Natural killer cell (primary cell): Measurements from ENCODE around the gene ZNF621. TPM values are rescaled to one million over a fixed set of nuclear protein-coding genes. Genes with fewer than 3 reads are reported as not detected.
A peak's percentile ranks its signal among the peaks of the same experiment; 100 is the strongest.

Experiments
- ATAC-seq, 3 donors: fragments of 150-1000 bp in 2 of 3; fragments of 200-7000 bp in 1 of 3; cut with Tn5 transposase; 1 replicate in 1 of 3; 2 replicates in 2 of 3; pipeline ENCODE4 v1.10.0; 2021; ENCODE audit warnings: mild to moderate bottlenecking in 2 of 3, moderate library complexity in 2 of 3
- DNase-seq, 2 donors: peaks; one replicate each; pipeline versions ENCODE4 v3.0.0 to v3.0.0-alpha.2; 2013 to 2021; ENCODE audit warnings: mixed read lengths in 1 of 2
- H3K27ac ChIP-seq: one replicate; pipeline ENCODE4 v1.5.1; 2013; ENCODE audit warnings: mild to moderate bottlenecking, low read length
- H3K27me3 ChIP-seq: one replicate; pipeline ENCODE4 v1.6.1; 2013; ENCODE audit warnings: low read length; ENCODE audit not compliant: control insufficient read depth, insufficient read depth
- H3K36me3 ChIP-seq: one replicate; pipeline ENCODE4 v1.6.1; 2013; ENCODE audit warnings: low read length; ENCODE audit not compliant: control insufficient read depth, insufficient read depth
- H3K4me1 ChIP-seq: one replicate; pipeline ENCODE4 v1.6.1; 2013; ENCODE audit warnings: low read length; ENCODE audit not compliant: control insufficient read depth, insufficient read depth
- H3K4me3 ChIP-seq: one replicate; pipeline ENCODE4 v1.5.1; 2013; ENCODE audit warnings: low read length
- H3K9me3 ChIP-seq: one replicate; pipeline ENCODE4 v1.6.1; 2013; ENCODE audit warnings: low read length; ENCODE audit not compliant: control insufficient read depth, insufficient read depth
- H3K27ac Mint-ChIP-seq, 2 donors: one replicate each; pipeline ENCODE4 v1.8.0; 2022; ENCODE audit warnings: mild to moderate bottlenecking in 2 of 2, mixed read lengths in 2 of 2, moderate library complexity in 1 of 2
- H3K27me3 Mint-ChIP-seq, 2 donors: one replicate each; pipeline ENCODE4 v1.8.0; 2022; ENCODE audit warnings: low read depth in 2 of 2, mixed read lengths in 2 of 2
- H3K36me3 Mint-ChIP-seq: one replicate; pipeline ENCODE4 v1.8.0; 2022; ENCODE audit warnings: mixed read lengths
- H3K4me1 Mint-ChIP-seq, 2 donors: one replicate each; pipeline ENCODE4 v1.8.0; 2022; ENCODE audit warnings: mixed read lengths in 2 of 2
- H3K4me3 Mint-ChIP-seq: one replicate; pipeline ENCODE4 v1.8.0; 2022; ENCODE audit warnings: mild to moderate bottlenecking, moderate library complexity, mixed read lengths
- H3K9me3 Mint-ChIP-seq, 2 donors: one replicate each; pipeline ENCODE4 v1.8.0; 2022; ENCODE audit warnings: mixed read lengths in 2 of 2
- CTCF ChIP-seq: fragments of 200-600 bp; IDR thresholded peaks from one replicate; pipeline ENCODE4 v1.8.0; 2022; ENCODE audit warnings: antibody characterized with exemption
- WGBS: methylation state at CpG from one replicate; pipeline ENCODE4 v1.1.7; 2013; ENCODE audit warnings: missing lambda C conversion rate; ENCODE audit not compliant: insufficient coverage; 5-methylcytosine and 5-hydroxymethylcytosine counted together
- intact Hi-C: fragments of 100-400 bp; cut with micrococcal nuclease; formaldehyde crosslinking; loops from one replicate; pipeline ENCODE4 v1.14.2; 2022
- total RNA-seq, 4 donors: library from RNA; stranded (reverse); fragments of 120-200 nt in 1 of 4; gene quantifications; one replicate each; pipeline versions ENCODE4 v1.2.3 to v1.2.4, GENCODE V29; 2013 to 2022

Gene ZNF621
- total RNA-seq, 3 donors from 2014 or later (not counting 1 experiment from before 2014, with no cell fraction given), result 27.7 to 33.5 (median 31.0) TPM

- Histone ChIP-seq H3K4me1 (no peaks in the 10 kb centered on the region), H3K9me3 (no peaks in the 10 kb centered on the region), H3K27ac (no peak overlapping the region), H3K36me3 (no peaks in the 10 kb centered on the region), H3K27me3 (no peaks in the 10 kb centered on the region), H3K4me3 (no peak overlapping the region)
- H3K4me3 Mint-ChIP-seq, result no peak overlapping the region
- no peak for TF ChIP-seq CTCF
- peaks cover 0 to 13% of the 10 kb centered on the region in 2 donors for H3K4me1 Mint-ChIP-seq
- intact Hi-C loops, result loop anchor here (5.0 to 10.0 kb wide), 2 partner anchors 255 to 1612 kb away; no protein-coding TSS in a partner anchor
- DNase-seq (no peak), ATAC-seq (no peak)
- H3K36me3 Mint-ChIP-seq, result no peaks in the 10 kb centered on the region
- WGBS, result 70% methylated on average over 2 of the region's 2 CpGs
- H3K27ac Mint-ChIP-seq, result no peak overlapping the region
- peaks cover 8 to 13% of the 10 kb centered on the region in 2 donors for H3K27me3 Mint-ChIP-seq
- H3K9me3 Mint-ChIP-seq, result no peaks in the 10 kb centered on the region
Observed at GRCh38 chr3:40582401-40583027, 57.8 kb downstream of the ZNF621 start.

GRCh38 chr3:40583691-40584090 is 58.9 kb downstream of the ZNF621 start:
- Mint-ChIP-seq H3K4me1 (peaks cover 0 to 13% of the 10 kb centered on the region in 2 donors), H3K9me3 (no peaks in the 10 kb centered on the region), H3K27me3 (peaks cover 10 to 19% of the 10 kb centered on the region in 2 donors), H3K4me3 (no peak overlapping the region), H3K36me3 (no peaks in the 10 kb centered on the region), H3K27ac (no peak overlapping the region)
- no peaks in the 10 kb centered on the region for H3K4me1 ChIP-seq
- H3K9me3 ChIP-seq, result no peaks in the 10 kb centered on the region
- H3K36me3 ChIP-seq, result no peaks in the 10 kb centered on the region
- H3K27me3 ChIP-seq, result no peaks in the 10 kb centered on the region
- intact Hi-C loops, result loop anchor here (5.0 to 10.0 kb wide), 2 partner anchors 256 to 1611 kb away; no protein-coding TSS in a partner anchor
- ATAC-seq, result no peak
- no peak for DNase-seq
- no peak for TF ChIP-seq CTCF
- H3K4me3 ChIP-seq, result no peak overlapping the region
- 87% methylated on average over 7 of the region's 7 CpGs for WGBS
- no peak overlapping the region for H3K27ac ChIP-seq

GRCh38 chr3:40584625-40585189 is 59.9 kb downstream of the ZNF621 start:
- intact Hi-C loops, result loop anchor here (5.0 to 10.0 kb wide), 2 partner anchors 257 to 1610 kb away; no protein-coding TSS in a partner anchor
- Histone ChIP-seq H3K4me3 (no peak overlapping the region), H3K9me3 (no peaks in the 10 kb centered on the region), H3K4me1 (no peaks in the 10 kb centered on the region), H3K27me3 (no peaks in the 10 kb centered on the region), H3K27ac (no peak overlapping the region), H3K36me3 (no peaks in the 10 kb centered on the region)
- Mint-ChIP-seq H3K4me1 (peaks cover 0 to 13% of the 10 kb centered on the region in 2 donors), H3K27me3 (peaks cover 13 to 15% of the 10 kb centered on the region in 2 donors), H3K9me3 (no peaks in the 10 kb centered on the region), H3K27ac (no peak overlapping the region), H3K4me3 (no peak overlapping the region), H3K36me3 (no peaks in the 10 kb centered on the region)
- DNase-seq (peak; percentile 72 to 79), ATAC-seq (peak; percentile 72 to 88 (median 82))
- WGBS, result 35% methylated on average over 11 of the region's 15 CpGs
- peak; percentile 89 for TF ChIP-seq CTCF
